HEK293 (cell line): Measurements from ENCODE around the gene E4F1.

Experiments
- EGR2 ChIP-seq: fragments of 450-650 bp; formaldehyde crosslinking; IDR thresholded peaks from 2 replicates; pipeline ENCODE4 v1.5.1; 2016; ENCODE audit warnings: low read depth, missing biosample characterization, missing genetic modification characterization
- GLIS1 ChIP-seq: fragments of 450-650 bp; formaldehyde crosslinking; IDR thresholded peaks from 2 replicates; pipeline ENCODE4 v1.5.1; 2016; ENCODE audit warnings: missing biosample characterization, missing genetic modification characterization
- TRIM28 ChIP-seq: IDR thresholded peaks from 2 replicates; pipeline ENCODE4 v1.6.1; 2011; ENCODE audit warnings: low read length, control low read depth, borderline replicate concordance
- ZBTB1 ChIP-seq: fragments of 450-650 bp; formaldehyde crosslinking; IDR thresholded peaks from 2 replicates; pipeline ENCODE4 v1.5.1; 2016; ENCODE audit warnings: missing biosample characterization, missing genetic modification characterization
- ZBTB8A ChIP-seq: fragments of 450-650 bp; formaldehyde crosslinking; IDR thresholded peaks from 2 replicates; pipeline ENCODE4 v1.5.1; 2016; ENCODE audit warnings: missing biosample characterization, missing genetic modification characterization
- ZNF10 ChIP-seq: fragments of 450-650 bp; formaldehyde crosslinking; IDR thresholded peaks from 2 replicates; pipeline ENCODE4 v1.5.1; 2017; ENCODE audit warnings: missing biosample characterization, missing genetic modification characterization
- ZNF121 ChIP-seq: fragments of 450-650 bp; formaldehyde crosslinking; IDR thresholded peaks from 2 replicates; pipeline ENCODE4 v1.5.1; 2016; ENCODE audit warnings: missing biosample characterization, missing genetic modification characterization
- ZNF202 ChIP-seq: fragments of 450-650 bp; formaldehyde crosslinking; IDR thresholded peaks from 2 replicates; pipeline ENCODE4 v1.5.1; 2016; ENCODE audit warnings: missing biosample characterization, missing genetic modification characterization, borderline replicate concordance
- ZNF335 ChIP-seq: fragments of 450-650 bp; formaldehyde crosslinking; conservative IDR thresholded peaks from 2 replicates; pipeline ENCODE4 v1.5.1; 2016; ENCODE audit warnings: missing biosample characterization, missing genetic modification characterization
- ZNF37A ChIP-seq: fragments of 450-650 bp; IDR thresholded peaks from 2 replicates; pipeline ENCODE4 v1.5.1; 2018; ENCODE audit warnings: missing biosample characterization, missing genetic modification characterization
- ZNF394 ChIP-seq: fragments of 450-650 bp; formaldehyde crosslinking; IDR thresholded peaks from 2 replicates; pipeline ENCODE4 v1.5.1; 2016; ENCODE audit warnings: missing biosample characterization, missing genetic modification characterization, mild to moderate bottlenecking, moderate library complexity, borderline replicate concordance
- ZNF529 ChIP-seq: fragments of 450-650 bp; formaldehyde crosslinking; IDR thresholded peaks from 2 replicates; pipeline ENCODE4 v1.5.1; 2017; ENCODE audit warnings: missing genetic modification characterization, missing biosample characterization; ENCODE audit not compliant: insufficient replicate concordance
- ZNF76 ChIP-seq: fragments of 450-650 bp; formaldehyde crosslinking; IDR thresholded peaks from 2 replicates; pipeline ENCODE4; 2016; ENCODE audit warnings: low read depth, missing biosample characterization, missing genetic modification characterization, borderline replicate concordance
- ZNF768 ChIP-seq: fragments of 450-650 bp; formaldehyde crosslinking; IDR thresholded peaks from 2 replicates; pipeline ENCODE4 v1.5.1; 2018; ENCODE audit warnings: missing biosample characterization, mild to moderate bottlenecking, missing genetic modification characterization
- ZNF837 ChIP-seq: fragments of 450-650 bp; formaldehyde crosslinking; IDR thresholded peaks from 2 replicates; pipeline ENCODE4 v1.5.1; 2016; ENCODE audit warnings: missing biosample characterization, missing genetic modification characterization
- ZNF843 ChIP-seq: fragments of 450-650 bp; formaldehyde crosslinking; IDR thresholded peaks from 2 replicates; pipeline ENCODE4 v1.5.1; 2016; ENCODE audit warnings: missing biosample characterization, missing genetic modification characterization
- TF ChIP-seq, protein P1 (sequence below): fragments of 450-650 bp; formaldehyde crosslinking; IDR thresholded peaks from 2 replicates; pipeline ENCODE4 v1.5.1; 2016; ENCODE audit warnings: missing biosample characterization, missing genetic modification characterization
- TF ChIP-seq, protein P2 (sequence below): fragments of 450-650 bp; IDR thresholded peaks from 2 replicates; pipeline ENCODE4 v1.5.1; 2018; ENCODE audit warnings: missing biosample characterization, mild to moderate bottlenecking, missing genetic modification characterization
- TF ChIP-seq, protein P3 (sequence below): fragments of 450-650 bp; formaldehyde crosslinking; IDR thresholded peaks from 2 replicates; pipeline ENCODE4 v1.5.1; 2016; ENCODE audit warnings: missing biosample characterization, missing genetic modification characterization
- TF ChIP-seq, protein P4 (sequence below): fragments of 450-650 bp; formaldehyde crosslinking; IDR thresholded peaks from 2 replicates; pipeline ENCODE4 v1.5.0; 2017; ENCODE audit warnings: missing biosample characterization, missing genetic modification characterization, borderline replicate concordance
- TF ChIP-seq, protein P5 (sequence below): fragments of 450-650 bp; formaldehyde crosslinking; IDR thresholded peaks from 2 replicates; pipeline ENCODE4 v1.5.1; 2016; ENCODE audit warnings: missing biosample characterization, missing genetic modification characterization
- TF ChIP-seq, protein P6 (sequence below): fragments of 450-650 bp; formaldehyde crosslinking; conservative IDR thresholded peaks from 2 replicates; pipeline ENCODE4 v1.5.1; 2016; ENCODE audit warnings: low read depth, missing biosample characterization, missing genetic modification characterization

The E4F1 gene

DNA sequence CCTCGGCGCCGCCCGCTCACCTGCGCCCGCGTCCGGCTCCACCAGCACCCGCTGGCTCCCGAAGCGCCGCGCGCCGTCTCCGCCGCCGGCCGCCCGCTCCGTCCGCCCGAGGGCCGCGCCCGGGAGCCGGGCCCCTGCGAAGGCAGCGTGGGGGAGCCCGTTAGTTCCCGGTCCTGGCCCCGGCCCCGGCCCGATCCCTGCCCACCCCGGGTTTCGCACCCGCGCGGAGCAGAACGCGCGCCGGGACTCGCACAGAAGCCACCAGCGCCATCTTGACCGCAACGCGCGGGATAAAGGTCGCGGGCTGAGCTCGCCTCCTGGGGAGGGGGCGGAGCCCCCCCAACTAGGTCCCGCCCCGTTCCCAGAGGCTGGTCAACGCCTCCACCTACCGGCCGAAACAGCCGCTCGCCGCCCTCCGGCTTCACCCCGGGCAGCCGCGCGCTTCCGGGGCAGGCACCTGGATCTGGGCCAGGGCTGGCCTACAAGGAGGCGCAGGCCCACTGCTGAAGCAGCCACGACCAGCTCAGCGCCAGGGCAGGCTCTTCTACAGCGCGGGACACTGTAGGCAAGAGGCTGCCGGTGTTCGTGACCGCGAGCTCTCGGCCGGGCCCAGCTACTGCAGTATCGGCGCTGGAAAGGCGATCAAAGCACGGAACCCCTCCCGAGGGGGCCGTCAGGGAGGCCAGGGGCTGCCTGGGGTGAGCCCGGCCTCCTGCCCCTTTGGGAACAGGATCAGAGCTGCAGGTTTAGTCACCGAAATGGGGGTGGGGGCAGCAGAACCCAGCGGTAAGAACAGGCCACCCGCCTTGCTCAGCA, 28.1 kb downstream of the E4F1 start, which contains the start of gene ECI1 (continued):
- TF ChIP-seq, protein P1, sequence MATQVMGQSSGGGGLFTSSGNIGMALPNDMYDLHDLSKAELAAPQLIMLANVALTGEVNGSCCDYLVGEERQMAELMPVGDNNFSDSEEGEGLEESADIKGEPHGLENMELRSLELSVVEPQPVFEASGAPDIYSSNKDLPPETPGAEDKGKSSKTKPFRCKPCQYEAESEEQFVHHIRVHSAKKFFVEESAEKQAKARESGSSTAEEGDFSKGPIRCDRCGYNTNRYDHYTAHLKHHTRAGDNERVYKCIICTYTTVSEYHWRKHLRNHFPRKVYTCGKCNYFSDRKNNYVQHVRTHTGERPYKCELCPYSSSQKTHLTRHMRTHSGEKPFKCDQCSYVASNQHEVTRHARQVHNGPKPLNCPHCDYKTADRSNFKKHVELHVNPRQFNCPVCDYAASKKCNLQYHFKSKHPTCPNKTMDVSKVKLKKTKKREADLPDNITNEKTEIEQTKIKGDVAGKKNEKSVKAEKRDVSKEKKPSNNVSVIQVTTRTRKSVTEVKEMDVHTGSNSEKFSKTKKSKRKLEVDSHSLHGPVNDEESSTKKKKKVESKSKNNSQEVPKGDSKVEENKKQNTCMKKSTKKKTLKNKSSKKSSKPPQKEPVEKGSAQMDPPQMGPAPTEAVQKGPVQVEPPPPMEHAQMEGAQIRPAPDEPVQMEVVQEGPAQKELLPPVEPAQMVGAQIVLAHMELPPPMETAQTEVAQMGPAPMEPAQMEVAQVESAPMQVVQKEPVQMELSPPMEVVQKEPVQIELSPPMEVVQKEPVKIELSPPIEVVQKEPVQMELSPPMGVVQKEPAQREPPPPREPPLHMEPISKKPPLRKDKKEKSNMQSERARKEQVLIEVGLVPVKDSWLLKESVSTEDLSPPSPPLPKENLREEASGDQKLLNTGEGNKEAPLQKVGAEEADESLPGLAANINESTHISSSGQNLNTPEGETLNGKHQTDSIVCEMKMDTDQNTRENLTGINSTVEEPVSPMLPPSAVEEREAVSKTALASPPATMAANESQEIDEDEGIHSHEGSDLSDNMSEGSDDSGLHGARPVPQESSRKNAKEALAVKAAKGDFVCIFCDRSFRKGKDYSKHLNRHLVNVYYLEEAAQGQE (tag by site-specific recombination) = peak; percentile 38; the same call in 1 of the 2 replicates
- TF ChIP-seq GLIS1 (tag by site-specific recombination) = peak; percentile 87
- TF ChIP-seq, protein P2, sequence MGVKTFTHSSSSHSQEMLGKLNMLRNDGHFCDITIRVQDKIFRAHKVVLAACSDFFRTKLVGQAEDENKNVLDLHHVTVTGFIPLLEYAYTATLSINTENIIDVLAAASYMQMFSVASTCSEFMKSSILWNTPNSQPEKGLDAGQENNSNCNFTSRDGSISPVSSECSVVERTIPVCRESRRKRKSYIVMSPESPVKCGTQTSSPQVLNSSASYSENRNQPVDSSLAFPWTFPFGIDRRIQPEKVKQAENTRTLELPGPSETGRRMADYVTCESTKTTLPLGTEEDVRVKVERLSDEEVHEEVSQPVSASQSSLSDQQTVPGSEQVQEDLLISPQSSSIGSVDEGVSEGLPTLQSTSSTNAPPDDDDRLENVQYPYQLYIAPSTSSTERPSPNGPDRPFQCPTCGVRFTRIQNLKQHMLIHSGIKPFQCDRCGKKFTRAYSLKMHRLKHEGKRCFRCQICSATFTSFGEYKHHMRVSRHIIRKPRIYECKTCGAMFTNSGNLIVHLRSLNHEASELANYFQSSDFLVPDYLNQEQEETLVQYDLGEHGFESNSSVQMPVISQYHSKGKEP (tag by site-specific recombination) = peak; percentile 62
- peak; percentile 92; the same call in 1 of the 2 replicates for TF ChIP-seq ZNF837
- peak; percentile 97 for TF ChIP-seq ZBTB8A
- TF ChIP-seq, protein P3, sequence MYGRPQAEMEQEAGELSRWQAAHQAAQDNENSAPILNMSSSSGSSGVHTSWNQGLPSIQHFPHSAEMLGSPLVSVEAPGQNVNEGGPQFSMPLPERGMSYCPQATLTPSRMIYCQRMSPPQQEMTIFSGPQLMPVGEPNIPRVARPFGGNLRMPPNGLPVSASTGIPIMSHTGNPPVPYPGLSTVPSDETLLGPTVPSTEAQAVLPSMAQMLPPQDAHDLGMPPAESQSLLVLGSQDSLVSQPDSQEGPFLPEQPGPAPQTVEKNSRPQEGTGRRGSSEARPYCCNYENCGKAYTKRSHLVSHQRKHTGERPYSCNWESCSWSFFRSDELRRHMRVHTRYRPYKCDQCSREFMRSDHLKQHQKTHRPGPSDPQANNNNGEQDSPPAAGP (tag by site-specific recombination) = peak; percentile 92
- 0 out of 2 replicates have a peak, but pooled peaks have one; percentile 6 for TF ChIP-seq ZNF37A (tag by site-specific recombination)
- TF ChIP-seq ZNF121 (tag by site-specific recombination) = peak; percentile 91
- TF ChIP-seq TRIM28 = peak; percentile 70; the same call in 1 of the 2 replicates
- no peak for TF ChIP-seq ZNF529
- peak; percentile 77 for TF ChIP-seq ZNF335
- no peak for TF ChIP-seq ZNF10 (tag by site-specific recombination)
- TF ChIP-seq, protein P4, sequence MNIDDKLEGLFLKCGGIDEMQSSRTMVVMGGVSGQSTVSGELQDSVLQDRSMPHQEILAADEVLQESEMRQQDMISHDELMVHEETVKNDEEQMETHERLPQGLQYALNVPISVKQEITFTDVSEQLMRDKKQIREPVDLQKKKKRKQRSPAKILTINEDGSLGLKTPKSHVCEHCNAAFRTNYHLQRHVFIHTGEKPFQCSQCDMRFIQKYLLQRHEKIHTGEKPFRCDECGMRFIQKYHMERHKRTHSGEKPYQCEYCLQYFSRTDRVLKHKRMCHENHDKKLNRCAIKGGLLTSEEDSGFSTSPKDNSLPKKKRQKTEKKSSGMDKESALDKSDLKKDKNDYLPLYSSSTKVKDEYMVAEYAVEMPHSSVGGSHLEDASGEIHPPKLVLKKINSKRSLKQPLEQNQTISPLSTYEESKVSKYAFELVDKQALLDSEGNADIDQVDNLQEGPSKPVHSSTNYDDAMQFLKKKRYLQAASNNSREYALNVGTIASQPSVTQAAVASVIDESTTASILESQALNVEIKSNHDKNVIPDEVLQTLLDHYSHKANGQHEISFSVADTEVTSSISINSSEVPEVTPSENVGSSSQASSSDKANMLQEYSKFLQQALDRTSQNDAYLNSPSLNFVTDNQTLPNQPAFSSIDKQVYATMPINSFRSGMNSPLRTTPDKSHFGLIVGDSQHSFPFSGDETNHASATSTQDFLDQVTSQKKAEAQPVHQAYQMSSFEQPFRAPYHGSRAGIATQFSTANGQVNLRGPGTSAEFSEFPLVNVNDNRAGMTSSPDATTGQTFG (tag by site-specific recombination) = no peak
- TF ChIP-seq ZBTB1 = 0 out of 2 replicates have a peak, but pooled peaks have one; percentile 54
- TF ChIP-seq, protein P5, sequence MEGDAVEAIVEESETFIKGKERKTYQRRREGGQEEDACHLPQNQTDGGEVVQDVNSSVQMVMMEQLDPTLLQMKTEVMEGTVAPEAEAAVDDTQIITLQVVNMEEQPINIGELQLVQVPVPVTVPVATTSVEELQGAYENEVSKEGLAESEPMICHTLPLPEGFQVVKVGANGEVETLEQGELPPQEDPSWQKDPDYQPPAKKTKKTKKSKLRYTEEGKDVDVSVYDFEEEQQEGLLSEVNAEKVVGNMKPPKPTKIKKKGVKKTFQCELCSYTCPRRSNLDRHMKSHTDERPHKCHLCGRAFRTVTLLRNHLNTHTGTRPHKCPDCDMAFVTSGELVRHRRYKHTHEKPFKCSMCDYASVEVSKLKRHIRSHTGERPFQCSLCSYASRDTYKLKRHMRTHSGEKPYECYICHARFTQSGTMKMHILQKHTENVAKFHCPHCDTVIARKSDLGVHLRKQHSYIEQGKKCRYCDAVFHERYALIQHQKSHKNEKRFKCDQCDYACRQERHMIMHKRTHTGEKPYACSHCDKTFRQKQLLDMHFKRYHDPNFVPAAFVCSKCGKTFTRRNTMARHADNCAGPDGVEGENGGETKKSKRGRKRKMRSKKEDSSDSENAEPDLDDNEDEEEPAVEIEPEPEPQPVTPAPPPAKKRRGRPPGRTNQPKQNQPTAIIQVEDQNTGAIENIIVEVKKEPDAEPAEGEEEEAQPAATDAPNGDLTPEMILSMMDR (tag by site-specific recombination) = peak; percentile 97
- peak; percentile 80 for TF ChIP-seq EGR2
- TF ChIP-seq ZNF394 = peak; percentile 59; the same call in 1 of the 2 replicates
- peak; percentile 75 for TF ChIP-seq ZNF843 (tag by site-specific recombination)
- TF ChIP-seq ZNF202 (tag by site-specific recombination) = no peak
- TF ChIP-seq ZNF76 = peak; percentile 64; the same call in 1 of the 2 replicates
- TF ChIP-seq, protein P6, sequence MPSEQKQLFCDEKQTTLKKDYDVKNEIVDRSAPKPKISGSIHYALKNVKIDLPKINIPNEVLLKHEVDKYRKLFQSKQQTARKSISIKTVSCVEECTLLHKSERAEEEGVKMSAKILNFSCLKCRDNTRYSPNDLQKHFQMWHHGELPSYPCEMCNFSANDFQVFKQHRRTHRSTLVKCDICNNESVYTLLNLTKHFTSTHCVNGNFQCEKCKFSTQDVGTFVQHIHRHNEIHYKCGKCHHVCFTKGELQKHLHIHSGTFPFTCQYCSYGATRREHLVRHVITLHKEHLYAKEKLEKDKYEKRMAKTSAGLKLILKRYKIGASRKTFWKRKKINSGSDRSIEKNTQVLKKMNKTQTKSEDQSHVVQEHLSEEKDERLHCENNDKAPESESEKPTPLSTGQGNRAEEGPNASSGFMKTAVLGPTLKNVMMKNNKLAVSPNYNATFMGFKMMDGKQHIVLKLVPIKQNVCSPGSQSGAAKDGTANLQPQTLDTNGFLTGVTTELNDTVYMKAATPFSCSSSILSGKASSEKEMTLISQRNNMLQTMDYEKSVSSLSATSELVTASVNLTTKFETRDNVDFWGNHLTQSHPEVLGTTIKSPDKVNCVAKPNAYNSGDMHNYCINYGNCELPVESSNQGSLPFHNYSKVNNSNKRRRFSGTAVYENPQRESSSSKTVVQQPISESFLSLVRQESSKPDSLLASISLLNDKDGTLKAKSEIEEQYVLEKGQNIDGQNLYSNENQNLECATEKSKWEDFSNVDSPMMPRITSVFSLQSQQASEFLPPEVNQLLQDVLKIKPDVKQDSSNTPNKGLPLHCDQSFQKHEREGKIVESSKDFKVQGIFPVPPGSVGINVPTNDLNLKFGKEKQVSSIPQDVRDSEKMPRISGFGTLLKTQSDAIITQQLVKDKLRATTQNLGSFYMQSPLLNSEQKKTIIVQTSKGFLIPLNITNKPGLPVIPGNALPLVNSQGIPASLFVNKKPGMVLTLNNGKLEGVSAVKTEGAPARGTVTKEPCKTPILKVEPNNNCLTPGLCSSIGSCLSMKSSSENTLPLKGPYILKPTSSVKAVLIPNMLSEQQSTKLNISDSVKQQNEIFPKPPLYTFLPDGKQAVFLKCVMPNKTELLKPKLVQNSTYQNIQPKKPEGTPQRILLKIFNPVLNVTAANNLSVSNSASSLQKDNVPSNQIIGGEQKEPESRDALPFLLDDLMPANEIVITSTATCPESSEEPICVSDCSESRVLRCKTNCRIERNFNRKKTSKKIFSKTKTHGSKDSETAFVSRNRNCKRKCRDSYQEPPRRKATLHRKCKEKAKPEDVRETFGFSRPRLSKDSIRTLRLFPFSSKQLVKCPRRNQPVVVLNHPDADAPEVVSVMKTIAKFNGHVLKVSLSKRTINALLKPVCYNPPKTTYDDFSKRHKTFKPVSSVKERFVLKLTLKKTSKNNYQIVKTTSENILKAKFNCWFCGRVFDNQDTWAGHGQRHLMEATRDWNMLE (tag by site-specific recombination) = no peak
- peak; percentile 44; the same call in 1 of the 2 replicates for TF ChIP-seq ZNF768
